GM12878 (cell line): Measurements from ENCODE around the gene KIFC3. TPM values are rescaled to one million over a fixed set of nuclear protein-coding genes. Genes with fewer than 3 reads are reported as not detected.
A peak's percentile ranks its signal among the peaks of the same experiment; 100 is the strongest.

Source experiments
- ATAC-seq: fragments of 200-7000 bp; cut with Tn5 transposase; 3 replicates; pipeline ENCODE4 v1.9.1; 2020; ENCODE audit warnings: mild to moderate bottlenecking, moderate library complexity
- BruUV-seq: library from RNA; stranded (reverse); fragments of 400-500 nt; replicated peaks from 2 replicates; lab custom pipeline; 2021; lab: Mats Ljungman, UMichigan
- CTCF ChIA-PET: fragments of 300-600 bp; sonication (Branson Sonifier 250); formaldehyde crosslinking; extraction: SDS; loops from one replicate; lab custom pipeline; 2021; ENCODE audit warnings: inconsistent platforms; lab: Yijun Ruan, JAX
- POLR2A ChIA-PET: fragments of 350-600 bp; formaldehyde crosslinking; extraction: SDS; loops from one replicate; lab custom pipeline; 2021; ENCODE audit warnings: inconsistent platforms; lab: Charles Lee
- RAD21 ChIA-PET: fragments of 300-600 bp; sonication (Branson Sonifier 250); formaldehyde crosslinking; loops from one replicate; lab custom pipeline; 2023; ENCODE audit warnings: antibody characterized with exemption; ENCODE audit not compliant: unreplicated experiment; lab: Charles Lee
- SMC1A ChIA-PET: fragments of 300-600 bp; sonication (Branson Sonifier 250); formaldehyde crosslinking; loops from one replicate; lab custom pipeline; 2023; ENCODE audit not compliant: unreplicated experiment, uncharacterized antibody; lab: Charles Lee
- DNase-seq: peaks from one replicate; pipeline ENCODE4 v3.0.0-alpha.2; 2011; ENCODE audit warnings: low read depth, low spot score
- FAIRE-seq: peaks from 3 replicates; lab custom pipeline; 2011; peaks lifted over from hg19 to GRCh38; lab: Jason Lieb, UNC
- H2AFZ ChIP-seq: 2 replicates; pipeline ENCODE4 v1.6.0; 2011; ENCODE audit warnings: low read depth, low read length, control low read depth; ENCODE audit not compliant: control insufficient read depth
- H3K27ac ChIP-seq: 2 replicates; pipeline ENCODE4 v1.5.1; 2011; ENCODE audit warnings: control low read depth; ENCODE audit not compliant: control insufficient read depth, insufficient read depth
- H3K27me3 ChIP-seq, 2 experiments: replicated peaks in 1 of 2; 2 replicates each; pipeline versions ENCODE4 v1.6.0 to v1.6.1; 2011; ENCODE audit warnings: low read length in 1 of 2; ENCODE audit not compliant: control insufficient read depth in 2 of 2, insufficient read depth in 2 of 2
- H3K36me3 ChIP-seq, 2 experiments: 2 replicates each; pipeline ENCODE4 v1.5.1; 2011; ENCODE audit warnings: low read length in 1 of 2; ENCODE audit not compliant: control insufficient read depth in 2 of 2, insufficient read depth in 2 of 2
- H3K4me1 ChIP-seq: 2 replicates; pipeline ENCODE4 v1.6.1; 2011; ENCODE audit warnings: mild to moderate bottlenecking, low read length, moderate library complexity, mixed read lengths; ENCODE audit not compliant: control insufficient read depth, insufficient read depth
- H3K4me2 ChIP-seq: 2 replicates; pipeline ENCODE4 v1.6.0; 2011; ENCODE audit warnings: control low read depth; ENCODE audit not compliant: control insufficient read depth, insufficient read depth
- H3K4me3 ChIP-seq: fragments of 200-600 bp; sonication (generic); 2 replicates; pipeline ENCODE4 v1.5.1; 2016
- H3K79me2 ChIP-seq: 2 replicates; pipeline ENCODE4 v1.6.0; 2011; ENCODE audit warnings: low read length; ENCODE audit not compliant: control insufficient read depth, insufficient read depth
- H3K9ac ChIP-seq: 2 replicates; pipeline ENCODE4 v1.8.0; 2011; ENCODE audit warnings: low read length, control low read depth, mixed read lengths; ENCODE audit not compliant: control insufficient read depth, insufficient read depth
- H3K9me3 ChIP-seq: replicated peaks from 3 replicates; pipeline ENCODE4 v1.5.1; 2011; ENCODE audit warnings: mild to moderate bottlenecking, low read length; ENCODE audit not compliant: control insufficient read depth, insufficient read depth
- H4K20me1 ChIP-seq: 2 replicates; pipeline ENCODE4 v1.6.0; 2011; ENCODE audit not compliant: control insufficient read depth, insufficient read depth
- CHD4 ChIP-seq: fragments of 200-600 bp; sonication (generic); IDR thresholded peaks from 2 replicates; pipeline ENCODE4 v1.6.1; 2016; ENCODE audit warnings: mild to moderate bottlenecking
- EP300 ChIP-seq, 2 experiments: fragments of 150-350 bp in 1 of 2; IDR thresholded peaks; 2 replicates each; pipeline ENCODE4 v1.6.1; 2011 to 2012; ENCODE audit warnings: low read depth in 2 of 2, low read length in 2 of 2, borderline replicate concordance in 1 of 2, improper control_type of control experiment in 1 of 2, inconsistent platforms in 1 of 2; ENCODE audit not compliant: control insufficient read depth in 1 of 2
- SMC3 ChIP-seq: IDR thresholded peaks from 2 replicates; pipeline ENCODE4 v1.6.1; 2011; ENCODE audit warnings: low read length, improper control_type of control experiment, borderline replicate concordance
- SPI1 ChIP-seq: IDR thresholded peaks from 2 replicates; pipeline ENCODE4 v1.6.1; 2011; ENCODE audit warnings: low read depth, mild to moderate bottlenecking, low read length, moderate library complexity, borderline replicate concordance; ENCODE audit not compliant: insufficient read depth
- WGBS: methylation state at CpG from one replicate; pipeline ENCODE4 v1.1.6; 2016; ENCODE audit warnings: low lambda C conversion rate; ENCODE audit not compliant: insufficient replicate concordance, insufficient coverage; ENCODE audit errors: missing lambda C conversion rate; 5-methylcytosine and 5-hydroxymethylcytosine counted together
- in situ Hi-C: fragments of 300-500 bp; cut with MboI; formaldehyde crosslinking; loops from 9 replicates; pipeline ENCODE4 v1.14.3; 2018; ENCODE audit warnings: mixed read lengths
- intact Hi-C: fragments of 100-400 bp; cut with micrococcal nuclease; formaldehyde crosslinking; loops from one replicate; pipeline ENCODE4 v1.14.2; 2022; ENCODE audit not compliant: unreplicated experiment
- polyA plus RNA-seq, 11 experiments: library from polyadenylated mRNA; depleted of rRNA in 4 of 11; unstranded in 6 of 11; stranded (reverse) in 5 of 11; fragments of >200 nt; fragmentation: Nextera tagmentation in 4 of 11; fragmentation: Illumina TruSeq in 1 of 11; extraction: Ambion mirVana in 4 of 11; extraction: Trizol in 1 of 11; gene quantifications; 1 replicate in 1 of 11; 2 replicates in 10 of 11; pipeline versions ENCODE4 v1.2.1 to v1.2.3, GENCODE V29; 2011 to 2016; ENCODE audit warnings: inconsistent platforms in 2 of 11, missing spikeins in 2 of 11, low read depth in 1 of 11
- total RNA-seq, 4 experiments: library from RNA; depleted of rRNA in 3 of 4; stranded (reverse); fragments of >200 nt in 3 of 4; fragmentation: Illumina TruSeq in 1 of 4; extraction: Trizol in 1 of 4; gene quantifications; 2 replicates each; pipeline versions ENCODE4 v1.2.1 to v1.2.3, GENCODE V29; 2013 to 2021

Gene KIFC3
- total and polyA plus RNA-seq, 10 of the 15 experiments (the other 5 are each of a cell fraction or from before 2014, with no cell fraction given): 0.22 to 1.3 (median 0.26) TPM; not detected in 3

DNA sequence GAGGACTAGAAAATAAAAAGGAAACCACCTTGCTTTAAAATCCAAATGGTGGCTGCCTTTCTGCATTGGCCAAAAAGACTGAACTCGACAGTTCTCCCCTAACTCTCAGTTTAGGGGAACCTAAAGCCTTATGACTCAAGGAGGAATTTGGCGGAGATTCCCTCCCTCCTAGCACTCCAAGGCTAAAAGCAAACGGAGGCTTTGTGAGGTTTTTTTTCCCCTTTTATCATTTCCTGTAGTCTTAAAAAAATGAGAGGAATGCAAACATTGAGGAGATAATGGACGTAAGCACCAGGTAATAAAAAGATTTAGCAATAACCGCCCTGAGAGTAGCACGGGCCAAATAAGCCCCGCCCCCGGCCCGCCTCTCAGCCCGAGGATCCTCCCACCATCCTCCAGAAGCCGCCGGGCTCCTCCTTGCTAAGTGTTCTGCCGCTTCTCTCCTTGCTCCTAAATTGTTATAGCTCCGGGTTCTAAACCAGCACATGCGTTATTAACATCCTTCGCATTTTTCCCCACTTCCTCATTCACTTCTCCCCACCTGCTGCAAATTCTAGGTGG, 5.8 kb upstream of the KIFC3 start:
- TF ChIP-seq CHD4 (no peak), SMC3 (no peak), EP300 (IDR thresholded peaks at IDR 0.05; ENCODE audit: borderline replicate concordance in 1 of 2, control insufficient read depth in 1 of 2, low read depth in 2 of 2, low read length in 2 of 2) (no peak), SPI1 (peak; percentile 64; the same call in 1 of the 2 replicates)
- H3K9ac ChIP-seq: no peak overlapping the region
- peak; percentile 35 for FAIRE-seq
- ChIA-PET CTCF (interaction anchor here (0.6 to 1.5 kb wide), 5 partner anchors 10 to 521 kb away, joined by 3 to 4 read pairs (median 4); partner anchors contain the start of genes KATNB1, USB1 and ZNF319), RAD21 (interaction anchor here (1.1 to 1.4 kb wide), 2 partner anchors 16 to 82 kb away, joined by 3 read pairs; no protein-coding TSS in a partner anchor), POLR2A (no interaction called here), SMC1A (interaction anchor here (0.7 to 1.5 kb wide), 7 partner anchors 9 to 544 kb away, joined by 3 to 5 read pairs (median 3); partner anchors contain the start of gene KATNB1)
- ATAC-seq: peak; percentile 70
- no peaks in the 10 kb centered on the region for H4K20me1 ChIP-seq
- in situ Hi-C loops (no loop called here), intact Hi-C loops (no loop called here)
- peak overlapping the region; percentile 51 for H2AFZ ChIP-seq
- no peaks in the 10 kb centered on the region for H3K9me3 ChIP-seq
- no TSS peak for BruUV-seq
- no peak overlapping the region for H3K27ac ChIP-seq
- DNase-seq: no peak
- H3K4me1 ChIP-seq: peaks cover 23% of the 10 kb centered on the region
- no peaks in the 10 kb centered on the region for H3K36me3 ChIP-seq
- H3K4me3 ChIP-seq: no peak overlapping the region
- H3K4me2 ChIP-seq: peak overlapping the region; percentile 69
- H3K79me2 ChIP-seq: no peaks in the 10 kb centered on the region
- 14% methylated on average over 16 of the region's 16 CpGs for WGBS
- H3K27me3 ChIP-seq: no peaks in the 10 kb centered on the region; a peak in 2 of 4 replicates
